Measurements from ENCODE around the gene CYP26C1.

Gene CYP26C1

GRCh38 chr10:93059975-93060886 is at the start of gene CYP26C1:
Gene CYP26C1, plus strand, starts transcription at chr10:93060798. Its CDS starts 466 bp downstream, at chr10:93061264.
- no peak for DNase-seq

GRCh38 chr10:93015722-93016121 is 44.9 kb upstream of the CYP26C1 start:
- no peak for DNase-seq

- no peak for DNase-seq
These were observed 37.5 kb upstream of the CYP26C1 start for GRCh38 chr10:93023013-93023650.

- no peak for DNase-seq
These were observed 34.5 kb upstream of the CYP26C1 start for GRCh38 chr10:93026072-93026471.

- no peak for DNase-seq
These were observed 33.1 kb upstream of the CYP26C1 start for GRCh38 chr10:93027508-93027907.

GRCh38 chr10:93028883-93029282 is 31.7 kb upstream of the CYP26C1 start:
- no peak for DNase-seq

- DNase-seq = no peak
These were observed 30.2 kb upstream of the CYP26C1 start for GRCh38 chr10:93030409-93030808.

GRCh38 chr10:93032105-93032808 is 28.3 kb upstream of the CYP26C1 start:
- DNase-seq = no peak

- no peak for DNase-seq
These were observed 27.8 kb upstream of the CYP26C1 start for GRCh38 chr10:93032809-93033137.

GRCh38 chr10:93034426-93034825 is 26.2 kb upstream of the CYP26C1 start:
- DNase-seq = no peak

GRCh38 chr10:93039110-93039509 is 21.5 kb upstream of the CYP26C1 start:
- no peak for DNase-seq

- no peak for DNase-seq
These were observed 20.9 kb upstream of the CYP26C1 start for GRCh38 chr10:93039721-93040120.

- DNase-seq = no peak
These were observed 6.1 kb upstream of the CYP26C1 start for GRCh38 chr10:93054486-93054885.

GRCh38 chr10:93058139-93058538 is 2.5 kb upstream of the CYP26C1 start:
- DNase-seq = no peak

- no peak for DNase-seq
These were observed 442 bp downstream of the CYP26C1 start for GRCh38 chr10:93060887-93061593.

GRCh38 chr10:93061594-93062513 is 1.3 kb downstream of the CYP26C1 start:
- DNase-seq = no peak

- DNase-seq = no peak
These were observed 2.0 kb downstream of the CYP26C1 start for GRCh38 chr10:93062514-93063143.

GRCh38 chr10:93063144-93063976 is 2.8 kb downstream of the CYP26C1 start:
- DNase-seq = no peak

- DNase-seq = no peak
These were observed 3.5 kb downstream of the CYP26C1 start for GRCh38 chr10:93063977-93064660.
